Ishikawa (cell line): ENCODE measurements around the gene MRFAP1.

ENCODE experiments used
- CEBPB ChIP-seq: IDR thresholded peaks from 2 replicates; pipeline ENCODE4 v1.6.1; 2012
- CREB1 ChIP-seq: IDR thresholded peaks from 2 replicates; pipeline ENCODE4 v1.6.1; 2012; ENCODE audit warnings: low read depth
- EGR1 ChIP-seq: IDR thresholded peaks from 2 replicates; pipeline ENCODE4 v1.6.1; 2012
- EP300 ChIP-seq: IDR thresholded peaks from 2 replicates; pipeline ENCODE4 v1.6.1; 2012; ENCODE audit warnings: borderline replicate concordance
- FOXM1 ChIP-seq: IDR thresholded peaks from 2 replicates; pipeline ENCODE4 v1.6.1; 2012; ENCODE audit warnings: low read depth, borderline replicate concordance
- MAX ChIP-seq: IDR thresholded peaks from 2 replicates; pipeline ENCODE4 v1.6.1; 2012
- NFIC ChIP-seq: IDR thresholded peaks from 2 replicates; pipeline ENCODE4 v1.6.1; 2012
- RAD21 ChIP-seq: IDR thresholded peaks from 2 replicates; pipeline ENCODE4 v1.6.1; 2012; ENCODE audit warnings: low read depth
- REST ChIP-seq: IDR thresholded peaks from 2 replicates; pipeline ENCODE4 v1.6.1; 2012; ENCODE audit warnings: low read depth, mild to moderate bottlenecking
- TAF1 ChIP-seq: IDR thresholded peaks from 2 replicates; pipeline ENCODE4 v1.6.1; 2012; ENCODE audit warnings: low read depth, mild to moderate bottlenecking
- TCF12 ChIP-seq: IDR thresholded peaks from 2 replicates; pipeline ENCODE4 v1.6.1; 2012; ENCODE audit warnings: low read depth
- TEAD4 ChIP-seq: IDR thresholded peaks from 2 replicates; pipeline ENCODE4 v1.6.1; 2012
- USF1 ChIP-seq: IDR thresholded peaks from 2 replicates; pipeline ENCODE4 v1.6.1; 2012
- YY1 ChIP-seq: IDR thresholded peaks from 2 replicates; pipeline ENCODE4 v1.6.1; 2012; ENCODE audit warnings: low read depth
- ZBTB7A ChIP-seq: IDR thresholded peaks from 2 replicates; pipeline ENCODE4 v1.6.1; 2012; ENCODE audit warnings: low read depth

Gene MRFAP1

GRCh38 chr4:6686104-6686787 is 45.8 kb downstream of the MRFAP1 start:
- TF ChIP-seq RAD21, result no peak
- TF ChIP-seq EP300, result no peak
- no peak for TF ChIP-seq FOXM1
- no peak for TF ChIP-seq REST
- no peak for TF ChIP-seq TEAD4
- no peak for TF ChIP-seq YY1
- no peak for TF ChIP-seq USF1
- TF ChIP-seq CREB1, result no peak
- no peak for TF ChIP-seq CEBPB
- TF ChIP-seq MAX, result no peak
- no peak for TF ChIP-seq TAF1

- TF ChIP-seq EGR1, result no peak
- TF ChIP-seq MAX, result no peak
- TF ChIP-seq RAD21, result peak; percentile 33; the same call in 1 of the 2 replicates
- no peak for TF ChIP-seq ZBTB7A
These were observed 47.7 kb downstream of the MRFAP1 start for GRCh38 chr4:6687947-6688878.

GRCh38 chr4:6688879-6689505 is 48.5 kb downstream of the MRFAP1 start:
- TF ChIP-seq EGR1, result no peak
- TF ChIP-seq FOXM1, result no peak
- TF ChIP-seq ZBTB7A, result no peak
- TF ChIP-seq USF1, result no peak
- TF ChIP-seq EP300, result no peak
- no peak for TF ChIP-seq CEBPB
- TF ChIP-seq RAD21, result no peak
- TF ChIP-seq NFIC, result no peak
- no peak for TF ChIP-seq TEAD4
- no peak for TF ChIP-seq REST
- TF ChIP-seq TCF12, result no peak

- TF ChIP-seq CREB1, result no peak
- no peak for TF ChIP-seq CEBPB
- no peak for TF ChIP-seq NFIC
- TF ChIP-seq USF1, result no peak
These were observed 49.0 kb downstream of the MRFAP1 start for GRCh38 chr4:6689506-6689960.
